ENCODE results near the gene HAGH.

DNA sequence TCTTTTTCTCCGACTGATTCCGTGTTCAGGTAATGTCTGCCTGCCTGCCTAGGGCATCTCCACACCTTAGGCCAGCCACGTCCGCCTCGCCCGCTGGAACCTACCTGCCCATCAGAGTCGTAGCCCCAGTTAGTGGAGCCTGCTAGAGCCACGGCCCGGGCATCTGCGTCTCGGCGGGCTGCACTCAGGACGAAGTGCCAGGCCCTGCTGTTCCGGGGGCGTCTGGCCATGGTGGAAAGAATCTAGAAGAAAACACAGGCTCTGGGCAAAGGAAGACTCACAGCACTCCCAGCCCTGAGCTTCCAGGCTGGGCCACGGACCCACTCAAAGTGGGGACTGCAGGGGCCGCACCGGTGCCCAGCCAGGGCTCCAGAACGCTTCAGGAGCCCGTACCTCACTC, 45.4 kb downstream of the HAGH start:
- TF ChIP-seq, protein P1, sequence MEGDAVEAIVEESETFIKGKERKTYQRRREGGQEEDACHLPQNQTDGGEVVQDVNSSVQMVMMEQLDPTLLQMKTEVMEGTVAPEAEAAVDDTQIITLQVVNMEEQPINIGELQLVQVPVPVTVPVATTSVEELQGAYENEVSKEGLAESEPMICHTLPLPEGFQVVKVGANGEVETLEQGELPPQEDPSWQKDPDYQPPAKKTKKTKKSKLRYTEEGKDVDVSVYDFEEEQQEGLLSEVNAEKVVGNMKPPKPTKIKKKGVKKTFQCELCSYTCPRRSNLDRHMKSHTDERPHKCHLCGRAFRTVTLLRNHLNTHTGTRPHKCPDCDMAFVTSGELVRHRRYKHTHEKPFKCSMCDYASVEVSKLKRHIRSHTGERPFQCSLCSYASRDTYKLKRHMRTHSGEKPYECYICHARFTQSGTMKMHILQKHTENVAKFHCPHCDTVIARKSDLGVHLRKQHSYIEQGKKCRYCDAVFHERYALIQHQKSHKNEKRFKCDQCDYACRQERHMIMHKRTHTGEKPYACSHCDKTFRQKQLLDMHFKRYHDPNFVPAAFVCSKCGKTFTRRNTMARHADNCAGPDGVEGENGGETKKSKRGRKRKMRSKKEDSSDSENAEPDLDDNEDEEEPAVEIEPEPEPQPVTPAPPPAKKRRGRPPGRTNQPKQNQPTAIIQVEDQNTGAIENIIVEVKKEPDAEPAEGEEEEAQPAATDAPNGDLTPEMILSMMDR (IDR thresholded peaks at IDR 0.05), result no peak
- no peak for TF ChIP-seq EZH2phosphoT487 (IDR thresholded peaks at IDR 0.05)
